OCI-LY1 (cell line): ENCODE measurements around the gene BCL2L11.

Source experiments
- H2AFZ ChIP-seq: fragments of 200-600 bp; sonication (generic), shearing (Covaris generic); 2 replicates; pipeline ENCODE4 v1.6.0; 2014; ENCODE audit warnings: antibody characterized with exemption, mild to moderate bottlenecking, low read length
- H3F3A ChIP-seq: fragments of 200-600 bp; sonication (generic), shearing (Covaris generic); 2 replicates; pipeline ENCODE4 v1.6.0; 2014; ENCODE audit warnings: mild to moderate bottlenecking, antibody characterized with exemption, low read length, moderate library complexity; ENCODE audit not compliant: insufficient read depth
- H3K27ac ChIP-seq: fragments of 200-600 bp; sonication (generic); 2 replicates; pipeline ENCODE4 v1.5.1; 2014; ENCODE audit warnings: low read length, mixed run types, mild to moderate bottlenecking, low read depth; ENCODE audit not compliant: poor library complexity, severe bottlenecking
- H3K27me3 ChIP-seq: fragments of 200-600 bp; sonication (generic); 2 replicates; pipeline ENCODE4 v1.6.0; 2014; ENCODE audit warnings: antibody characterized with exemption, mild to moderate bottlenecking, low read length, moderate library complexity; ENCODE audit not compliant: insufficient read depth
- H3K36me3 ChIP-seq: fragments of 200-600 bp; sonication (generic); 2 replicates; pipeline ENCODE4 v1.6.1; 2014; ENCODE audit warnings: mild to moderate bottlenecking, antibody characterized with exemption, low read length, moderate library complexity, mixed read lengths; ENCODE audit not compliant: insufficient read depth
- H3K4me1 ChIP-seq: fragments of 200-600 bp; sonication (generic); 2 replicates; pipeline ENCODE4 v1.5.1; 2014; ENCODE audit warnings: mild to moderate bottlenecking, low read length, moderate library complexity; ENCODE audit not compliant: insufficient read depth, severe bottlenecking
- H3K4me2 ChIP-seq: fragments of 200-600 bp; sonication (generic), shearing (Covaris generic); 2 replicates; pipeline ENCODE4 v1.6.1; 2014; ENCODE audit warnings: low read length
- H3K4me3 ChIP-seq: fragments of 200-600 bp; sonication (generic); 2 replicates; pipeline ENCODE4 v1.5.1; 2014; ENCODE audit warnings: low read length, low read depth, mild to moderate bottlenecking, mixed read lengths; ENCODE audit not compliant: poor library complexity, severe bottlenecking
- H3K79me2 ChIP-seq: fragments of 200-600 bp; shearing (Covaris generic); 2 replicates; pipeline ENCODE4 v1.6.1; 2016; ENCODE audit warnings: mixed run types, low read length, mixed read lengths; ENCODE audit not compliant: insufficient read depth
- H3K9ac ChIP-seq: fragments of 200-600 bp; sonication (generic), shearing (Covaris generic); 2 replicates; pipeline ENCODE4 v1.6.1; 2014; ENCODE audit warnings: mild to moderate bottlenecking, low read length, mixed read lengths
- H3K9me2 ChIP-seq: fragments of 200-600 bp; sonication (generic), shearing (Covaris generic); 2 replicates; pipeline ENCODE4 v1.6.1; 2014; ENCODE audit warnings: low read depth, mild to moderate bottlenecking, low read length, mixed read lengths
- H3K9me3 ChIP-seq: fragments of 200-600 bp; shearing (Covaris generic); 2 replicates; pipeline ENCODE4 v1.6.1; 2014; ENCODE audit warnings: low read length, mixed read lengths
- H4K20me1 ChIP-seq: fragments of 200-600 bp; sonication (generic), shearing (Covaris generic); 2 replicates; pipeline ENCODE4 v1.6.0; 2016; ENCODE audit warnings: mild to moderate bottlenecking, low read length; ENCODE audit not compliant: insufficient read depth
- CTCF ChIP-seq: fragments of 200-600 bp; sonication (generic), shearing (Covaris generic); IDR thresholded peaks from 2 replicates; pipeline ENCODE4 v1.5.1; 2017; ENCODE audit warnings: mild to moderate bottlenecking, antibody characterized with exemption, low read length, moderate library complexity, mixed read lengths
- EZH2 ChIP-seq: fragments of 200-600 bp; sonication (generic), shearing (Covaris generic); IDR thresholded peaks from 2 replicates; pipeline ENCODE4 v1.8.0; 2017; ENCODE audit warnings: borderline replicate concordance, mixed run types, mild to moderate bottlenecking, antibody characterized with exemption, low read length, moderate library complexity, mixed read lengths

The BCL2L11 gene

GRCh38 chr2:111184725-111185310 lies 64.1 kb downstream of the BCL2L11 start:
- Histone ChIP-seq H3K4me1 (no peaks in the 10 kb centered on the region), H2AFZ (no peak overlapping the region), H3K27ac (no peak overlapping the region), H4K20me1 (no peaks in the 10 kb centered on the region), H3K79me2 (no peaks in the 10 kb centered on the region), H3K9me3 (no peaks in the 10 kb centered on the region), H3K27me3 (no peaks in the 10 kb centered on the region), H3K36me3 (no peaks in the 10 kb centered on the region), H3K9ac (no peak overlapping the region), H3F3A (no peaks in the 10 kb centered on the region), H3K9me2 (no peaks in the 10 kb centered on the region), H3K4me3 (no peak overlapping the region), H3K4me2 (no peak overlapping the region)
- TF ChIP-seq CTCF (no peak), EZH2 (no peak)

DNA sequence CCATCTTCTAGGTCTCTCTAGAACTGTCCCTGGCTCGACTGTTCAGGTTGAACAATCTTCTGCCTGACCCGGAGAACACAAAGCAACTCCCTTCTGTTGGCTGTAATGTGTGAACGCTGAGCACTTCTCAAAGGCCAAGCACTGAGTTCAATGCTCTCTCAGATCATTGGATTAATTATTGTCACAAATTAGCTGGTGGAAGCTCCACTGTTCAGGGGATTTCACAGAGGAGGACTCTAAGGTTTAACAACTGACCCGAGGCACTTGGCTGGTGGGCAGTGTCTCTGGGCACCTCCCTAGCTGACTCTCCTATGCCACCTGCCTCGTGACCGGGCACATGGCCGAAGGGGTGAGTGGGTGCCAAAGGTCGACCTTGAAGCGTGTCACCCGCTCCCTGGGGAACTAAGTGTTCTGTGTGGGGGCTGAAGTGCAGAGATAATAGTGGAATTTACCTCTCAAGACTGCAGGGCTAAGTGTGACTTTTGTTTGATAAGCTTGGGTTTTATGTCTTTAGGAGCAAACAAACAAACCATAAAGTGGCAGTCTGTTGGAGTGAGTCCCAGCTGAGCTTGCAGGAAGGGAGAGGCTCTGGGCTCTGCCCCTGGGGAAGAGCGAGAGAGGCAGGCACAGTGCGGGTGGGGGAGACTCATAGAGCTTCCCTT lies 64.8 kb downstream of the BCL2L11 start:
- no peaks in the 10 kb centered on the region for H3K4me1 ChIP-seq
- H3K9ac ChIP-seq, result no peak overlapping the region
- no peak overlapping the region for H3K27ac ChIP-seq
- H2AFZ ChIP-seq, result no peak overlapping the region
- no peaks in the 10 kb centered on the region for H3K36me3 ChIP-seq
- no peaks in the 10 kb centered on the region for H3K9me3 ChIP-seq
- H3F3A ChIP-seq, result no peaks in the 10 kb centered on the region
- no peak overlapping the region for H3K4me2 ChIP-seq
- H3K9me2 ChIP-seq, result no peaks in the 10 kb centered on the region
- no peaks in the 10 kb centered on the region for H3K79me2 ChIP-seq
- TF ChIP-seq EZH2, result no peak
- TF ChIP-seq CTCF, result no peak
- H3K27me3 ChIP-seq, result no peaks in the 10 kb centered on the region
- H4K20me1 ChIP-seq, result no peaks in the 10 kb centered on the region
- no peak overlapping the region for H3K4me3 ChIP-seq

DNA sequence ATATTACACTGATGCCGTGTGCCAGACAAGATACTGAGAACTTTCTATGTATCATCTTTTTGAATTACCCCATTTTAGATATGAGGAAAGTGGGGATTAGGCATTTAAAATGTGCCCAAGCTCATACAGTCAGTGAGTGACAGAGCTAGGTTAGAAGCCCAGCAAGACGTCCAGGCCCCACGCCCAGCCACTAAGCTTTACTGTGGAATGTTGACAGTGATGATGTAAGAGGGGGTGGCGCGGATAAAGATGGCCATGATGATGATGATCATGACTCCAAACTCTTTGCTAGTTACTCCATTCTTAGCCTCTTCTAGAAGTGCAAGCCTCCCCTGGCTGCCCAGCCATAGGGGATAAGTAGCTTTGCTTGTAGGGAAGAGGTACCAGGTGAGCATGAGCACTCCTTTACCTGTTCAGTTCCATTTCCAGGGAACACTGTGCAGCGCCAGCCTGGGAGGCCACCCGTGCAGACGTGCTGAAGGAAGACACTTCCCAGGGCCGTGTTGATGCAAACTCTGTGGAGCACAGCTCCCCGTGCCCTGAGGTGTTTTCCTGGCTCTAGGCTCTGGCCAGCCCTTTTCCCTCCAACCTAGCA lies 65.5 kb downstream of the BCL2L11 start:
- Histone ChIP-seq H3K79me2 (no peaks in the 10 kb centered on the region), H3K9me2 (no peaks in the 10 kb centered on the region), H3F3A (no peaks in the 10 kb centered on the region), H3K27ac (no peak overlapping the region), H2AFZ (no peak overlapping the region), H4K20me1 (no peaks in the 10 kb centered on the region), H3K9me3 (no peaks in the 10 kb centered on the region), H3K4me1 (peaks cover 7% of the 10 kb centered on the region), H3K4me2 (no peak overlapping the region), H3K9ac (no peak overlapping the region), H3K27me3 (no peaks in the 10 kb centered on the region), H3K4me3 (no peak overlapping the region), H3K36me3 (no peaks in the 10 kb centered on the region)
- TF ChIP-seq CTCF (no peak), EZH2 (no peak)
